ENCODE results near the gene E2F4. TPM values are rescaled to one million over a fixed set of nuclear protein-coding genes. Genes with fewer than 3 reads are reported as not detected.

Gene E2F4
- total and polyA plus RNA-seq, 2 experiments from 2014 or later, result 70.4 to 72.4 TPM

DNA sequence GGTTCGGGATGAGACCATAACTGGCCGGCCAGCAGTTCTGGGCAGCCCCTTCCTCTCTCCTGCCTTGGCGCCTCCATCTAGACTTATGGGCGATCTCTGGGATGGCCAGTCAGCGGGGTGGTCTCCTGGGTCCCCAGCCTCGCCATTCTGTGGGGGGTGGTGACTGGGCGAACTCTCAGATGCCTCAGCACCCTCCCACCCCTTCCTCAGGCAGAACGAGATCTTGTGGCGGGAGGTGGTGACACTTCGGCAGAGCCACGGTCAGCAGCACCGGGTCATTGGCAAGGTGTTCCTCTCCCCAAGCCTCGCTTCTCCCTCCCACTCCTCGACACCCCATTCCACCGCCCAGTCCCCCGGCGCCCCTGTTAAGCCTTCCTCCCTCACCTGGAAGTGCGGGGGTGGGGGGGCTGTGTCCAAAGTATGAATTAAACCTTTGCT is 25.8 kb upstream of the E2F4 start:
- TF ChIP-seq EZH2phosphoT487 (IDR thresholded peaks at IDR 0.05; ENCODE audit: low read depth, severe bottlenecking, unreplicated experiment) (no peak), EZH2 (IDR thresholded peaks at IDR 0.05; ENCODE audit: borderline replicate concordance) (no peak)
- TF ChIP-seq, protein P1, sequence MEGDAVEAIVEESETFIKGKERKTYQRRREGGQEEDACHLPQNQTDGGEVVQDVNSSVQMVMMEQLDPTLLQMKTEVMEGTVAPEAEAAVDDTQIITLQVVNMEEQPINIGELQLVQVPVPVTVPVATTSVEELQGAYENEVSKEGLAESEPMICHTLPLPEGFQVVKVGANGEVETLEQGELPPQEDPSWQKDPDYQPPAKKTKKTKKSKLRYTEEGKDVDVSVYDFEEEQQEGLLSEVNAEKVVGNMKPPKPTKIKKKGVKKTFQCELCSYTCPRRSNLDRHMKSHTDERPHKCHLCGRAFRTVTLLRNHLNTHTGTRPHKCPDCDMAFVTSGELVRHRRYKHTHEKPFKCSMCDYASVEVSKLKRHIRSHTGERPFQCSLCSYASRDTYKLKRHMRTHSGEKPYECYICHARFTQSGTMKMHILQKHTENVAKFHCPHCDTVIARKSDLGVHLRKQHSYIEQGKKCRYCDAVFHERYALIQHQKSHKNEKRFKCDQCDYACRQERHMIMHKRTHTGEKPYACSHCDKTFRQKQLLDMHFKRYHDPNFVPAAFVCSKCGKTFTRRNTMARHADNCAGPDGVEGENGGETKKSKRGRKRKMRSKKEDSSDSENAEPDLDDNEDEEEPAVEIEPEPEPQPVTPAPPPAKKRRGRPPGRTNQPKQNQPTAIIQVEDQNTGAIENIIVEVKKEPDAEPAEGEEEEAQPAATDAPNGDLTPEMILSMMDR (IDR thresholded peaks at IDR 0.05; ENCODE audit: poor library complexity), result no peak

DNA sequence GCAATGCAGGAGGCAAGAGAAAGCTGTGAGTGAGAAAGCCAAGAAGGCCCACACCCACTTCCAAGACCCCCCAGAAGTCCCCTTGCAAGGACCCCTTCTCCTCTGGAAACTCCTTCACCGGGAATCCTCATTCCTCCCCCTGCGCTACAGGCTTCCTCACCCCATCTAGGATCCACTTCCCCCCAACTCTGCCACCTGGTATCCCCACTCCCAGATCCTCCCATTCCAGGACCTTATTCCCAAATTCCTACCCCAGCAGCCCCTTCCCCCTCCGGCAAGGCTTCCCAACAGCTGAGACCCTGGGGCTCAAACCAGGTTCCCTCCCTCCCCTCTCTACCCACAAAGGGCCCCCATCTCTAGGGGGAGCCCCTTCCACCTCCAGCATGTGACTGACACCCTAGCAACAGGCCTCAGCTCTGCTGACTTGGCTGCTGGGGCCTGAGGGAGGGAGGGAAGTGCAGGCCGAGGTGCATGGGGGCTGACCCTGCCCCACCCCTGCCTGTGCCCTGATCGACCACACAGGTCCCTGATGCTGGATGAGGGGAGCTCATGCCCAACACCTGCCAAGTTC is 25.3 kb upstream of the E2F4 start:
- H3K79me2 ChIP-seq, result no peaks in the 10 kb centered on the region
- TF ChIP-seq, protein P1 (IDR thresholded peaks at IDR 0.05; ENCODE audit: poor library complexity), result no peak
- TF ChIP-seq EZH2 (IDR thresholded peaks at IDR 0.05; ENCODE audit: borderline replicate concordance) (no peak), EZH2phosphoT487 (IDR thresholded peaks at IDR 0.05; ENCODE audit: low read depth, severe bottlenecking, unreplicated experiment) (no peak)
- H3K27ac ChIP-seq, result no peak overlapping the region
- no peak for DNase-seq (ENCODE audit: low spot score)
- H3K9me2 ChIP-seq (replicated peaks; ENCODE audit: insufficient read depth), result no peaks in the 10 kb centered on the region
- H3K4me2 ChIP-seq, result no peak overlapping the region
- H4K20me1 ChIP-seq (ENCODE audit: insufficient read depth, poor library complexity, severe bottlenecking), result peaks cover 2% of the 10 kb centered on the region
- H3K36me3 ChIP-seq (replicated peaks; ENCODE audit: insufficient read depth, low read depth), result no peaks in the 10 kb centered on the region
- H2AFZ ChIP-seq, result no peak overlapping the region
- H3K9me3 ChIP-seq (ENCODE audit: low read depth), result no peaks in the 10 kb centered on the region
- H3K27me3 ChIP-seq, result peaks cover 70% of the 10 kb centered on the region
- peaks cover 48% of the 10 kb centered on the region for H3K4me1 ChIP-seq (ENCODE audit: insufficient read depth)
- 78% methylated on average over 4 of the region's 5 CpGs for WGBS (ENCODE audit: low lambda C conversion rate, missing lambda C conversion rate)
- H3K4me3 ChIP-seq, result no peak overlapping the region

More for the DNA sequence above, 25.8 kb upstream of the E2F4 start:
- Histone ChIP-seq H2AFZ (no peak overlapping the region), H3K4me2 (no peak overlapping the region), H3K4me3 (no peak overlapping the region), H3K79me2 (no peaks in the 10 kb centered on the region), H3K4me1 (ENCODE audit: insufficient read depth) (peaks cover 50% of the 10 kb centered on the region), H3K9me2 (replicated peaks; ENCODE audit: insufficient read depth) (no peaks in the 10 kb centered on the region), H3K27ac (no peak overlapping the region), H3K27me3 (peaks cover 75% of the 10 kb centered on the region), H3K36me3 (replicated peaks; ENCODE audit: insufficient read depth, low read depth) (no peaks in the 10 kb centered on the region), H3K9me3 (ENCODE audit: low read depth) (no peaks in the 10 kb centered on the region), H4K20me1 (ENCODE audit: insufficient read depth, poor library complexity, severe bottlenecking) (peaks cover 4% of the 10 kb centered on the region)
- no peak for DNase-seq (ENCODE audit: low spot score)
- WGBS (ENCODE audit: low lambda C conversion rate, missing lambda C conversion rate), result 18% methylated on average over 13 of the region's 18 CpGs

DNA sequence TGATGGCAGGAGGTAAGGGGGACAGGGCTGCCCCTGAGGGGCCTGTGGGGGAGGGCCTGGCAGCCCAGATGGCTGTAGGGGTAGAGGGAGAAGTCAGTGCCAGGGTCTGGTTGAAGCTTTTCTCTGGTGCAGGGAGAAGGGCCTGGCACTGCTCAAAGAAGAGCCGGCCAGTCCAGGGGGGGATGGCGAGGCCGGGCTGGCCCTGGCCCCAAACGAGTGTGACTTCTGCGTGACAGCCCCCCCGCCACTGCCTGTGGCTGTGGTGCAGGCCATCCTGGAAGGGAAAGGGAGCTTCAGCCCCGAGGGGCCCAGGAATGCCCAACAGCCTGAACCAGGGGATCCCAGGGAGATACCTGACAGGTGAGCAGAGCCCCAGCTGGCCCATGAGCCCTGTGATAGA is 24.4 kb upstream of the E2F4 start:
- H3K9me3 ChIP-seq (ENCODE audit: low read depth), result no peaks in the 10 kb centered on the region
- H3K4me3 ChIP-seq, result no peak overlapping the region
- H3K27ac ChIP-seq, result no peak overlapping the region
- peaks cover 61% of the 10 kb centered on the region for H3K27me3 ChIP-seq
- H3K4me1 ChIP-seq (ENCODE audit: insufficient read depth), result peaks cover 48% of the 10 kb centered on the region
- TF ChIP-seq EZH2phosphoT487 (IDR thresholded peaks at IDR 0.05; ENCODE audit: low read depth, severe bottlenecking, unreplicated experiment) (no peak), EZH2 (IDR thresholded peaks at IDR 0.05; ENCODE audit: borderline replicate concordance) (no peak)
- TF ChIP-seq, protein P1 (IDR thresholded peaks at IDR 0.05; ENCODE audit: poor library complexity), result no peak
- no peaks in the 10 kb centered on the region for H3K9me2 ChIP-seq (replicated peaks; ENCODE audit: insufficient read depth)
- no peak overlapping the region for H3K4me2 ChIP-seq
- no peaks in the 10 kb centered on the region for H3K79me2 ChIP-seq
- WGBS (ENCODE audit: low lambda C conversion rate, missing lambda C conversion rate), result 79% methylated on average over 3 of the region's 7 CpGs
- H3K36me3 ChIP-seq (replicated peaks; ENCODE audit: insufficient read depth, low read depth), result no peaks in the 10 kb centered on the region
- no peak overlapping the region for H2AFZ ChIP-seq
- no peaks in the 10 kb centered on the region for H4K20me1 ChIP-seq (ENCODE audit: insufficient read depth, poor library complexity, severe bottlenecking)
- no peak for DNase-seq (ENCODE audit: low spot score)
